CD4-positive, alpha-beta T cell treated with Interleukin-21 for 1 hour (primary cell): ENCODE data around the gene FLNB.
"Not testable (repeated sequence)": the region's sequence is repeated elsewhere in the genome, so short reads cannot be mapped to it uniquely, and the experiment has no call there.

Experiments used
- DNase-seq: peaks from one replicate; pipeline ENCODE4 v3.0.0-alpha.2; 2020

The FLNB gene

GRCh38 chr3:58055314-58055713 lies 47.1 kb downstream of the FLNB start:
- no peak for DNase-seq

GRCh38 chr3:58055891-58056290 lies 47.7 kb downstream of the FLNB start:
- DNase-seq = not testable (repeated sequence)

- no peak for DNase-seq
These were observed 50.4 kb downstream of the FLNB start for GRCh38 chr3:58058361-58059263.

GRCh38 chr3:58059349-58060321 lies 51.4 kb downstream of the FLNB start:
- DNase-seq = no peak

- no peak for DNase-seq
These were observed 54.2 kb downstream of the FLNB start for GRCh38 chr3:58062472-58062871.

GRCh38 chr3:58063022-58063815 lies 55.0 kb downstream of the FLNB start:
- no peak for DNase-seq

GRCh38 chr3:58064923-58065638 lies 56.9 kb downstream of the FLNB start:
- no peak for DNase-seq

- DNase-seq = no peak
These were observed 57.5 kb downstream of the FLNB start for GRCh38 chr3:58065700-58066167.

- no peak for DNase-seq
These were observed 58.6 kb downstream of the FLNB start for GRCh38 chr3:58066842-58067241.

- no peak for DNase-seq
These were observed 60.0 kb downstream of the FLNB start for GRCh38 chr3:58068122-58068809.

GRCh38 chr3:58071480-58071971 lies 63.3 kb downstream of the FLNB start:
- DNase-seq = no peak

GRCh38 chr3:58072052-58072762 lies 64.0 kb downstream of the FLNB start:
- DNase-seq = no peak

GRCh38 chr3:58072763-58073130 lies 64.5 kb downstream of the FLNB start:
- no peak for DNase-seq

- DNase-seq = no peak
These were observed 65.3 kb downstream of the FLNB start for GRCh38 chr3:58073301-58074108.

GRCh38 chr3:58074116-58074715 lies 66.0 kb downstream of the FLNB start:
- no peak for DNase-seq

- DNase-seq = peak; percentile 6
These were observed 66.8 kb downstream of the FLNB start for GRCh38 chr3:58074997-58075396.

- DNase-seq = no peak
These were observed 69.5 kb downstream of the FLNB start for GRCh38 chr3:58077596-58078285.

GRCh38 chr3:58078610-58079009 lies 70.4 kb downstream of the FLNB start:
- no peak for DNase-seq

GRCh38 chr3:58079773-58080172 lies 71.6 kb downstream of the FLNB start:
- DNase-seq = no peak
